HCT116 (cell line): Measurements from ENCODE around the gene CYTH2. TPM values are rescaled to one million over a fixed set of nuclear protein-coding genes. Genes with fewer than 3 reads are reported as not detected.

Experiments
- ATAC-seq: fragments of 200-7000 bp; cut with Tn5 transposase; 2 replicates; pipeline ENCODE4 v1.9.1; 2020; ENCODE audit warnings: mild to moderate bottlenecking, moderate library complexity
- BruUV-seq: library from RNA; stranded (reverse); fragments of 400-500 nt; replicated peaks from 2 replicates; lab custom pipeline; 2021; lab: Mats Ljungman, UMichigan
- CTCF ChIA-PET: fragments of 300-600 bp; sonication (Branson Sonifier 250); formaldehyde crosslinking; loops from one replicate; lab custom pipeline; 2021; ENCODE audit warnings: antibody characterized with exemption; lab: Charles Lee
- POLR2A ChIA-PET: fragments of 300-600, 350-600 bp; sonication (Branson Sonifier 250); formaldehyde crosslinking; loops from one replicate; lab custom pipeline; 2021; ENCODE audit warnings: antibody characterized with exemption; lab: Charles Lee
- RAD21 ChIA-PET, 2 experiments: fragments of 300-600 bp; sonication (Branson Sonifier 250); formaldehyde crosslinking; loops; one replicate each; lab custom pipeline; 2023; ENCODE audit warnings: low total read pairs in 2 of 2; ENCODE audit not compliant: uncharacterized antibody in 2 of 2, unreplicated experiment in 2 of 2, low non-redundant PET in 1 of 2; lab: Charles Lee
- DNase-seq: peaks from one replicate; pipeline ENCODE4 v3.0.0-alpha.2; 2010; ENCODE audit warnings: low read depth, low spot score
- H2AFZ ChIP-seq: fragments of 200-600 bp; shearing (Covaris generic), sonication (generic); 2 replicates; pipeline ENCODE4 v1.6.1; 2017; ENCODE audit warnings: low read depth, mixed run types, mixed read lengths, antibody characterized with exemption, low read length; ENCODE audit not compliant: poor library complexity, severe bottlenecking
- H3K27ac ChIP-seq: 2 replicates; pipeline ENCODE4 v1.5.1; 2012; ENCODE audit warnings: low read depth, low read length
- H3K27me3 ChIP-seq: fragments of 200-600 bp; sonication (generic); 2 replicates; pipeline ENCODE4 v1.6.1; 2016; ENCODE audit warnings: mixed run types, low read length, mixed read lengths; ENCODE audit not compliant: insufficient read depth
- H3K36me3 ChIP-seq, 2 experiments: fragments of 200-500 bp in 1 of 2; fragments of 200-600 bp in 1 of 2; sonication (Bioruptor generic) in 1 of 2; sonication (generic) in 1 of 2; 2 replicates each; pipeline versions ENCODE4 v1.5.1 to v1.6.1; 2014 to 2016; ENCODE audit warnings: low read length in 2 of 2, inconsistent platforms in 1 of 2, mixed read lengths in 1 of 2, mixed run types in 1 of 2; ENCODE audit not compliant: insufficient read depth in 2 of 2, control insufficient read depth in 1 of 2
- H3K4me1 ChIP-seq, 2 experiments: fragments of 200-600 bp in 1 of 2; sonication (generic) in 1 of 2; 2 replicates each; pipeline versions ENCODE4 v1.5.1 to v1.6.1; 2012 to 2017; ENCODE audit warnings: low read length in 2 of 2, inconsistent platforms in 1 of 2, mild to moderate bottlenecking in 1 of 2, mixed read lengths in 1 of 2, mixed run types in 1 of 2, moderate library complexity in 1 of 2; ENCODE audit not compliant: insufficient read depth in 2 of 2, control insufficient read depth in 1 of 2
- H3K4me2 ChIP-seq: fragments of 200-600 bp; sonication (generic); 2 replicates; pipeline ENCODE4 v1.6.1; 2017; ENCODE audit warnings: mixed run types, low read length, mixed read lengths
- H3K4me3 ChIP-seq, 2 experiments: fragments of 200-600 bp in 1 of 2; sonication (generic) in 1 of 2; replicated peaks in 1 of 2; 2 replicates each; pipeline ENCODE4 v1.5.1; 2011 to 2016; ENCODE audit warnings: low read length in 2 of 2, control low read depth in 1 of 2, low read depth in 1 of 2, mild to moderate bottlenecking in 1 of 2, mixed read lengths in 1 of 2, mixed run types in 1 of 2
- H3K79me2 ChIP-seq: fragments of 200-600 bp; sonication (generic); 2 replicates; pipeline ENCODE4 v1.6.1; 2017; ENCODE audit warnings: mild to moderate bottlenecking, mixed run types, low read length, moderate library complexity, mixed read lengths; ENCODE audit not compliant: insufficient read depth
- H3K9ac ChIP-seq: fragments of 200-600 bp; sonication (generic); 2 replicates; pipeline ENCODE4 v1.6.1; 2016; ENCODE audit warnings: low read length, mixed read lengths
- H3K9me2 ChIP-seq: fragments of 200-600 bp; sonication (generic), shearing (Covaris generic); 2 replicates; pipeline ENCODE4 v1.6.1; 2017; ENCODE audit warnings: mixed run types, mild to moderate bottlenecking, moderate library complexity; ENCODE audit not compliant: insufficient read depth
- H3K9me3 ChIP-seq, 2 experiments: fragments of 200-500 bp in 1 of 2; fragments of 200-600 bp in 1 of 2; sonication (Bioruptor generic) in 1 of 2; sonication (generic) in 1 of 2; 2 replicates each; pipeline ENCODE4 v1.6.1; 2014 to 2017; ENCODE audit warnings: low read length in 2 of 2, mixed read lengths in 2 of 2, inconsistent platforms in 1 of 2, low read depth in 1 of 2, mild to moderate bottlenecking in 1 of 2, mixed run types in 1 of 2, moderate library complexity in 1 of 2; ENCODE audit not compliant: control insufficient read depth in 1 of 2, insufficient read depth in 1 of 2
- H4K20me1 ChIP-seq: fragments of 200-600 bp; sonication (generic), shearing (Covaris generic); 2 replicates; pipeline ENCODE4 v1.6.1; 2017; ENCODE audit warnings: mixed run types, mild to moderate bottlenecking, moderate library complexity; ENCODE audit not compliant: insufficient read depth
- CEBPB ChIP-seq: IDR thresholded peaks from 2 replicates; pipeline ENCODE4 v1.6.1; 2012; ENCODE audit warnings: low read depth
- EZH2 ChIP-seq: fragments of 200-600 bp; sonication (generic); IDR thresholded peaks from 2 replicates; pipeline ENCODE4 v1.6.1; 2017; ENCODE audit warnings: antibody characterized with exemption, mixed run types
- FOSL1 ChIP-seq: IDR thresholded peaks from 2 replicates; pipeline ENCODE4 v1.6.1; 2012; ENCODE audit warnings: low read depth
- POLR2AphosphoS5 ChIP-seq: IDR thresholded peaks from 2 replicates; pipeline ENCODE4 v1.6.1; 2011; ENCODE audit warnings: mild to moderate bottlenecking, low read depth, low read length, moderate library complexity
- TCF7L2 ChIP-seq: IDR thresholded peaks from 2 replicates; pipeline ENCODE4 v1.7.0; 2011; ENCODE audit warnings: borderline replicate concordance, inconsistent platforms; ENCODE audit not compliant: insufficient read depth, insufficient read length; ENCODE audit errors: extremely low read depth
- intact Hi-C: fragments of 100-400 bp; cut with micrococcal nuclease; formaldehyde crosslinking; loops from 2 replicates; pipeline ENCODE4 v1.10.0; 2022
- total RNA-seq: library from RNA; stranded (reverse); gene quantifications from one replicate; pipeline ENCODE4 v1.2.1, GENCODE V29; 2021; ENCODE audit not compliant: unreplicated experiment
- TF ChIP-seq, protein P1 (sequence below), 3 experiments: fragments of 200-600 bp in 1 of 3; sonication (generic) in 1 of 3; IDR thresholded peaks in 2 of 3; conservative IDR thresholded peaks in 1 of 3; 2 replicates each; pipeline ENCODE4 v1.5.1; 2012 to 2017; ENCODE audit warnings: low read depth in 2 of 3, low read length in 2 of 3, antibody characterized with exemption in 1 of 3, borderline replicate concordance in 1 of 3, control low read depth in 1 of 3, mild to moderate bottlenecking in 1 of 3, mixed read lengths in 1 of 3, mixed run types in 1 of 3, moderate library complexity in 1 of 3; ENCODE audit not compliant: insufficient read depth in 1 of 3

The CYTH2 gene
- total RNA-seq, 1 experiment from 2014 or later: 75.3 TPM

DNA sequence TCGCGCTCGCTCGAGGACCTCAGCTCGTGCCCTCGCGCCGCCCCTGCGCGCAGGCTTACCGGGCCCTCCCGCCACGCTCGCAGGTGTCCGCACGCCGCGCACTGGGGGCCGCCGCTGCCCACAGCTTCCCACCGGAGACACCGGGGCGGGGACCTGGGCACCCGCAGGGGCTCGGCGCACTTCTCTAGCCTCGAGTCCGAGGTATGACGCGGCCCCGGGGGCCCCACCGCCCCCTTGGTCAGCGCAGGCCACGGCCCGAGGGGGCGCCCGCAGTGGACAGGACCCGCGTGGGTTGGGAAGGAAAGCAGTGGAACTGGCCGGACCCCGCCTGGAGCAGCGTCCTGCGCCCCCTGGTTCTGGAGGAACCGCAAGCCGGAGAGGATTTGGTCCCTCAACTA is 25.4 kb upstream of the CYTH2 start:
- RAD21 ChIA-PET: no interaction called here
- POLR2A ChIA-PET: no interaction called here
- Histone ChIP-seq H3K9ac (no peak overlapping the region), H3K79me2 (peaks cover 29% of the 10 kb centered on the region), H3K9me2 (no peaks in the 10 kb centered on the region), H3K4me2 (no peak overlapping the region), H3K9me3 (no peaks in the 10 kb centered on the region), H3K36me3 (peaks cover 12 to 17% of the 10 kb centered on the region in 2 experiments), H3K4me3 (no peak overlapping the region), H3K4me1 (peaks cover 8 to 20% of the 10 kb centered on the region in 2 experiments), H3K27ac (no peak overlapping the region), H4K20me1 (no peaks in the 10 kb centered on the region; the same call in 1 of the 2 replicates), H2AFZ (no peak overlapping the region), H3K27me3 (no peaks in the 10 kb centered on the region)
- DNase-seq (no peak), ATAC-seq (no peak)
- TF ChIP-seq FOSL1 (no peak), EZH2 (no peak), POLR2AphosphoS5 (no peak), TCF7L2 (no peak), CEBPB (no peak)
- TF ChIP-seq, protein P1, sequence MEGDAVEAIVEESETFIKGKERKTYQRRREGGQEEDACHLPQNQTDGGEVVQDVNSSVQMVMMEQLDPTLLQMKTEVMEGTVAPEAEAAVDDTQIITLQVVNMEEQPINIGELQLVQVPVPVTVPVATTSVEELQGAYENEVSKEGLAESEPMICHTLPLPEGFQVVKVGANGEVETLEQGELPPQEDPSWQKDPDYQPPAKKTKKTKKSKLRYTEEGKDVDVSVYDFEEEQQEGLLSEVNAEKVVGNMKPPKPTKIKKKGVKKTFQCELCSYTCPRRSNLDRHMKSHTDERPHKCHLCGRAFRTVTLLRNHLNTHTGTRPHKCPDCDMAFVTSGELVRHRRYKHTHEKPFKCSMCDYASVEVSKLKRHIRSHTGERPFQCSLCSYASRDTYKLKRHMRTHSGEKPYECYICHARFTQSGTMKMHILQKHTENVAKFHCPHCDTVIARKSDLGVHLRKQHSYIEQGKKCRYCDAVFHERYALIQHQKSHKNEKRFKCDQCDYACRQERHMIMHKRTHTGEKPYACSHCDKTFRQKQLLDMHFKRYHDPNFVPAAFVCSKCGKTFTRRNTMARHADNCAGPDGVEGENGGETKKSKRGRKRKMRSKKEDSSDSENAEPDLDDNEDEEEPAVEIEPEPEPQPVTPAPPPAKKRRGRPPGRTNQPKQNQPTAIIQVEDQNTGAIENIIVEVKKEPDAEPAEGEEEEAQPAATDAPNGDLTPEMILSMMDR (IDR thresholded peaks at IDR 0.05 in 2 of 3, conservative IDR thresholded peaks at IDR 0.05 in 1 of 3; ENCODE audit: borderline replicate concordance in 1 of 3, insufficient read depth in 1 of 3, low read depth in 2 of 3, low read length in 2 of 3): no peak
- no TSS peak for BruUV-seq
- intact Hi-C loops: no loop called here
- CTCF ChIA-PET: no interaction called here
